PC-9 (cell line): Measurements from ENCODE around the gene NRIP1. TPM values are rescaled to one million over a fixed set of nuclear protein-coding genes. Genes with fewer than 3 reads are reported as not detected.

Experiments
- BruUV-seq: library from RNA; stranded (reverse); fragments of 400-500 nt; replicated peaks from 2 replicates; lab custom pipeline; 2021; lab: Mats Ljungman, UMichigan
- CTCF ChIA-PET: fragments of 300-600 bp; sonication (Branson Sonifier 250); formaldehyde crosslinking; loops from one replicate; lab custom pipeline; 2022; ENCODE audit warnings: antibody characterized with exemption; lab: Charles Lee
- POLR2A ChIA-PET: fragments of 300-600 bp; sonication (Branson Sonifier 250); formaldehyde crosslinking; loops from one replicate; lab custom pipeline; 2022; ENCODE audit warnings: antibody characterized with exemption; ENCODE audit not compliant: unreplicated experiment; lab: Charles Lee
- DNase-seq, 2 experiments: peaks; one replicate each; pipeline versions ENCODE4 v3.0.0 to v3.0.0-alpha.2; 2015 to 2022; ENCODE audit warnings: mixed read lengths in 1 of 2
- H2AFZ ChIP-seq: fragments of 200-600 bp; sonication (generic); 2 replicates; pipeline ENCODE4 v1.8.1; 2017; ENCODE audit warnings: antibody characterized with exemption
- H3F3A ChIP-seq: fragments of 200-600 bp; sonication (generic); 2 replicates; pipeline ENCODE4 v1.8.1; 2017; ENCODE audit warnings: antibody characterized with exemption, mild to moderate bottlenecking, low read depth; ENCODE audit not compliant: insufficient read depth
- H3K27ac ChIP-seq: fragments of 200-600 bp; sonication (generic); 2 replicates; pipeline ENCODE4 v1.6.1; 2016; ENCODE audit warnings: mixed run types
- H3K27me3 ChIP-seq: fragments of 200-600 bp; sonication (generic); 2 replicates; pipeline ENCODE4 v1.6.1; 2016; ENCODE audit warnings: low read depth, mixed run types; ENCODE audit not compliant: insufficient read depth
- H3K36me3 ChIP-seq: fragments of 200-600 bp; sonication (generic); 2 replicates; pipeline ENCODE4 v1.6.1; 2016; ENCODE audit warnings: low read depth, mixed run types
- H3K4me1 ChIP-seq: fragments of 200-600 bp; sonication (generic); replicated peaks from 2 replicates; pipeline ENCODE4 v1.6.1; 2016; ENCODE audit warnings: mixed run types; ENCODE audit not compliant: insufficient read depth
- H3K4me2 ChIP-seq: fragments of 200-600 bp; sonication (generic); 2 replicates; pipeline ENCODE4 v1.6.1; 2017; ENCODE audit warnings: mixed run types
- H3K4me3 ChIP-seq: fragments of 200-600 bp; sonication (generic); 2 replicates; pipeline ENCODE4 v1.6.1; 2016; ENCODE audit warnings: mixed run types
- H3K79me2 ChIP-seq: fragments of 200-600 bp; sonication (generic); 2 replicates; pipeline ENCODE4 v1.6.1; 2017; ENCODE audit warnings: low read depth, mixed run types
- H3K9me2 ChIP-seq: fragments of 200-600 bp; sonication (generic); 2 replicates; pipeline ENCODE4 v1.8.1; 2017; ENCODE audit warnings: mild to moderate bottlenecking; ENCODE audit not compliant: insufficient read depth
- H3K9me3 ChIP-seq: fragments of 200-600 bp; sonication (generic); 2 replicates; pipeline ENCODE4 v1.8.1; 2016; ENCODE audit warnings: low read depth; ENCODE audit not compliant: insufficient read depth
- H4K20me1 ChIP-seq: fragments of 200-600 bp; sonication (generic); 2 replicates; pipeline ENCODE4 v1.8.1; 2017; ENCODE audit not compliant: insufficient read depth
- EZH2 ChIP-seq: fragments of 200-600 bp; sonication (generic); IDR thresholded peaks from 2 replicates; pipeline ENCODE4 v1.8.0; 2017; ENCODE audit warnings: antibody characterized with exemption, low read depth
- intact Hi-C: fragments of 100-400 bp; cut with micrococcal nuclease; formaldehyde crosslinking; loops from one replicate; pipeline ENCODE4 v1.10.0; 2022; ENCODE audit not compliant: unreplicated experiment
- total RNA-seq: library from RNA; stranded (reverse); gene quantifications from 2 replicates; pipeline ENCODE4 v1.2.3, GENCODE V29; 2021
- TF ChIP-seq, protein P1 (sequence below): fragments of 200-600 bp; sonication (generic); conservative IDR thresholded peaks from 2 replicates; pipeline ENCODE4 v1.6.1; 2017; ENCODE audit warnings: mixed run types, antibody characterized with exemption, mild to moderate bottlenecking, moderate library complexity

The NRIP1 gene
- total RNA-seq, 1 experiment from 2014 or later: 33.0 TPM

DNA sequence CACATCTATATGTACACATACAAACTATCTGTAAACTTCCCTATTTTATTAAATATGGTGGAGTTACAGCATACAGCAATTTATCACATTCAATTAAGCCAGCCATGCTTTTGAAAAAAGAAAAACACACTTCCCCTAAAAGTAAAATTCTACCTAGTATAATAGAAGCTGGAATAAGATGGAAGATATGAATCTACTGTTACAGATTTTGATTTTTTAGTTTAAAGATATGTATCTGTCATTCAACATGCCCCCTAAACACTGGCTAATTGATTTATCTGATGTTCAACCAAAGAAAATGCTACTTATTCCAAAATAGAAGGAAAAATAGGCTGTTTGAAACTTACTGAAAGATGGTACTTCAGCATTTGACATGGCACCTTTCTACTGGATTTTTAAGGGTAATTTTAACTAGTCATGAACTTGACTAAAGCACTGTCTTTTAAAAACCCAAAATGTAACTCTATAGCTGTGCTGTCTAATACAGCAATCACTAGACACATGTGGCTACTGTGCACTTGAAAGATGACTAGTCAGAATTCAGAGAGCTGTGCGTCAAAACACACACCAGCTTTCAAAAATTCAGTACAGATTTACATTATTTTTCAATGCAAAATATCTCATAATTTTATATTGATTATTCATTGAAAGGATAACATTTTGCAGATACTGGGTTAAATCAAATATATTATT lies 25.0 kb downstream of the NRIP1 start:
- no TSS peak for BruUV-seq
- TF ChIP-seq, protein P1, sequence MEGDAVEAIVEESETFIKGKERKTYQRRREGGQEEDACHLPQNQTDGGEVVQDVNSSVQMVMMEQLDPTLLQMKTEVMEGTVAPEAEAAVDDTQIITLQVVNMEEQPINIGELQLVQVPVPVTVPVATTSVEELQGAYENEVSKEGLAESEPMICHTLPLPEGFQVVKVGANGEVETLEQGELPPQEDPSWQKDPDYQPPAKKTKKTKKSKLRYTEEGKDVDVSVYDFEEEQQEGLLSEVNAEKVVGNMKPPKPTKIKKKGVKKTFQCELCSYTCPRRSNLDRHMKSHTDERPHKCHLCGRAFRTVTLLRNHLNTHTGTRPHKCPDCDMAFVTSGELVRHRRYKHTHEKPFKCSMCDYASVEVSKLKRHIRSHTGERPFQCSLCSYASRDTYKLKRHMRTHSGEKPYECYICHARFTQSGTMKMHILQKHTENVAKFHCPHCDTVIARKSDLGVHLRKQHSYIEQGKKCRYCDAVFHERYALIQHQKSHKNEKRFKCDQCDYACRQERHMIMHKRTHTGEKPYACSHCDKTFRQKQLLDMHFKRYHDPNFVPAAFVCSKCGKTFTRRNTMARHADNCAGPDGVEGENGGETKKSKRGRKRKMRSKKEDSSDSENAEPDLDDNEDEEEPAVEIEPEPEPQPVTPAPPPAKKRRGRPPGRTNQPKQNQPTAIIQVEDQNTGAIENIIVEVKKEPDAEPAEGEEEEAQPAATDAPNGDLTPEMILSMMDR: no peak
- no peak for TF ChIP-seq EZH2
- H3K9me3 ChIP-seq: no peaks in the 10 kb centered on the region

DNA sequence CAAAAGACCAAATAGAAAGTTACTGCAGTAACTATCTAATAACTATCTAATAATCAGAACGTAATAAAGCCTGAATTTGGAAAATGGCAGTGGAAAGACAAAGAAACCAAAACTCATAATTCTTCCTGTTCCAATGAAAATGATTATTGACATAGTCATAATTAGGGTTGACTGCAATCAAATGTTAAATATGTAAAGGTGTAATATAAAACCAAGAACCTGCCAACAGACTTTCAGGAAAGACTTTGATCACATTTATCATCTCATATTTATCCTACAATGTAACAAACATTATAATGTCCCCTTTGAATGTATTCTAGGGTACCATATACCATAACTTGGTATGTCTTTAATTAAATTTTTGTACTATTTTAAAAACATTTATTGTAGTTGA lies 26.9 kb downstream of the NRIP1 start:
- ChIA-PET POLR2A (no interaction called here), CTCF (no interaction called here)
- H3K9me3 ChIP-seq: no peaks in the 10 kb centered on the region
- TF ChIP-seq, protein P1: no peak
- TF ChIP-seq EZH2: no peak
- no peak overlapping the region for H3K4me2 ChIP-seq
- H3K4me1 ChIP-seq: no peaks in the 10 kb centered on the region
- peaks cover 43% of the 10 kb centered on the region for H3K36me3 ChIP-seq
- no TSS peak for BruUV-seq
- peaks cover 18% of the 10 kb centered on the region for H3F3A ChIP-seq
- DNase-seq: no peak
- H2AFZ ChIP-seq: no peak overlapping the region
- H3K9me2 ChIP-seq: no peaks in the 10 kb centered on the region; the same call in 1 of the 2 replicates
- H3K27ac ChIP-seq: no peak overlapping the region
- no peak overlapping the region for H3K4me3 ChIP-seq
- peaks cover 27% of the 10 kb centered on the region for H4K20me1 ChIP-seq
- intact Hi-C loops: no loop called here
- H3K27me3 ChIP-seq: no peaks in the 10 kb centered on the region
- peaks cover 99% of the 10 kb centered on the region for H3K79me2 ChIP-seq

More for the DNA sequence above, 25.0 kb downstream of the NRIP1 start:
- DNase-seq: no peak
- CTCF ChIA-PET: no interaction called here
- Histone ChIP-seq H3K9me2 (no peaks in the 10 kb centered on the region; the same call in 1 of the 2 replicates), H3K4me2 (no peak overlapping the region), H3K27ac (no peak overlapping the region), H2AFZ (no peak overlapping the region), H3K4me1 (no peaks in the 10 kb centered on the region), H3K27me3 (no peaks in the 10 kb centered on the region), H4K20me1 (peaks cover 27% of the 10 kb centered on the region), H3K79me2 (peaks cover 100% of the 10 kb centered on the region), H3K36me3 (peaks cover 38% of the 10 kb centered on the region), H3K4me3 (no peak overlapping the region), H3F3A (peaks cover 18% of the 10 kb centered on the region)
- POLR2A ChIA-PET: interaction anchor here (0.6 kb wide), 1 partner anchor 169 kb away, joined by 3 read pairs; no protein-coding TSS in a partner anchor
- intact Hi-C loops: no loop called here

DNA sequence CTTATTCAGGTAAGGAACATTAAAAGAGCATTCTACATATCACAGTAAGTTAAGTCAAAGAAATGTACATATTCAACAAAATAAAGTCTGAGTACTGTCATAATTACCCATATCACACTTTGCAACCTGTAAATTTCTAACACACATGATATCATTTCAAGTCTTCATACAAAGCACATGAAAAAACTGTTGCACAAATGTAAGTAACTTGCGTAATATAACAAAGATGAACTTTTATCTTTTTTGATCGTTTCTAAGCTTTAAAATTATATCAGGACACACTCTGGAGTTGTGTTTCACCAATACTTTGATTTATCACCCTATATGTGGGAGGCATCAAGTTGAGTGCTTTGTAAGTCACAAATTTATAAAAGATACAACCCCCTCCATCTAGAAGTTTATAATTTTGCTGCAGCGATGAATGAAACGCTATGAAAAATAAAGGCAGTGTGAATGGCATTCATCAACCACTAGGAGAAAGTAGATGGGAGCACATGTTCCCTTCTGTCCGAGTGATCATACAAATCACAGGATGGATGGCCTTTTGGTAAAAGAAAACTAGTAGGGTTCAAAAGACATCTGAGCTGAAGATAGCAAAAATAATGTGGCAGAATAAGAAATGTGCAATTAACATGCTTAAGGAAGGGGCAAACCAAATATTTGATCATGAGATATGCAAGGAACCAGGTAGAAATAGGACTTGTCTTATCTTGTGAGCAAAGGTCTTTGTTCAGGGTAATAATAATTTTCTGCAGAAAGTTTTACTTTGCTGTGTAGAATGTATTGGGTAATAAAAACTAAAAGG lies 27.5 kb downstream of the NRIP1 start:
- no peaks in the 10 kb centered on the region for H3K4me1 ChIP-seq
- ChIA-PET CTCF (no interaction called here), POLR2A (no interaction called here)
- TF ChIP-seq, protein P1: no peak
- no peak for TF ChIP-seq EZH2
- H3K27me3 ChIP-seq: no peaks in the 10 kb centered on the region
- H4K20me1 ChIP-seq: peaks cover 27% of the 10 kb centered on the region
- H3F3A ChIP-seq: peaks cover 22% of the 10 kb centered on the region
- BruUV-seq: no TSS peak
- intact Hi-C loops: no loop called here
- 0 out of 2 replicates have a peak overlapping the region, but pooled peaks have one; percentile 9 for H3K27ac ChIP-seq
- H3K9me2 ChIP-seq: no peaks in the 10 kb centered on the region; the same call in 1 of the 2 replicates
- H3K36me3 ChIP-seq: peaks cover 37% of the 10 kb centered on the region
- no peak overlapping the region for H3K4me3 ChIP-seq
- no peak overlapping the region for H3K4me2 ChIP-seq
- no peak for DNase-seq
- no peaks in the 10 kb centered on the region for H3K9me3 ChIP-seq
- H3K79me2 ChIP-seq: peaks cover 99% of the 10 kb centered on the region
- no peak overlapping the region for H2AFZ ChIP-seq
